ENCODE measurements around the gene DIABLO.
"Not testable (repeated sequence)": the region's sequence is repeated elsewhere in the genome, so short reads cannot be mapped to it uniquely, and the experiment has no call there.

DIABLO gene

GRCh38 chr12:122176473-122176872, 49.4 kb downstream of the DIABLO start:
- H3K9me3 ChIP-seq (ENCODE audit: control insufficient read depth, low read length); H3K27ac ChIP-seq (ENCODE audit: insufficient read depth, low read length, poor library complexity, severe bottlenecking); H3K36me3 ChIP-seq (ENCODE audit: control insufficient read depth, insufficient read depth, low read length); H3K4me1 ChIP-seq (ENCODE audit: control insufficient read depth, insufficient read depth, low read length, poor library complexity, severe bottlenecking); H3K27me3 ChIP-seq (replicated peaks; ENCODE audit: control insufficient read depth, insufficient read depth, low read length, poor library complexity, severe bottlenecking); H3K4me3 ChIP-seq (ENCODE audit: insufficient read depth, low read depth, low read length, poor library complexity, severe bottlenecking); DNase-seq: not testable (repeated sequence)

DNA sequence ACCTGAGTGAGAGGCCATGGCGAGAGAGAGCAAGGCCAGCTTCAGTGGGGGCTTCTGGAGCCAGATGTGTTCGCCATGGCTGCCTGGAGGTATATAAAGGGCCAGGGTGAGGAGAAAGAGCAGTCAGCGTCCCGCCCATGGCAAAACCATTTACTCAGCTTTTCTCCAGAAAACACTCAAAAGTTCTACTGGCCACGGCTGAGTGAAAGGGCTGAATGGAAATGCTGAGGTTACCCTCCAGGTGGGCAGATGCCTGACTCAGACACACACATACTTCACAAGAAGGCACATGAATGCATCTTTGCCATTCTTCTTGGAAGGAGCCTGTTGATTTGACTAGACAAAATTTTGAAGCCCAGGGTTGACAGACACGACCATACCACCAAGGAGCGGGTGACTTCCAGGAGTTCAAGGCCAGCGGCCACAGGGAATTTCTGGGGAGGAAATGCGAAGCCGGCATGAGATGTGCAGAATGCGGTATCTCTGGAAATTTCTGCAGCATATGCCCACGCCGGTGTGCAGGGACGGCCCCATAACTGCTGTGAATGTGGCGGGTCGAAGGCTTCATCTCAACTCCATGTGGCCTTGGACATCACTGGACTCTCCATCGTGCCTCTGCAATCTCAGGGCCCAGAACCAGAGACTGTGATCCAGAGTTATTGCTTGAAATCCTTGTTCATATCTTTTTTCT, 51.6 kb downstream of the DIABLO start, which contains the start of gene IL31:
IL31 (minus strand) TSS at position 67 of the 691 bp plus-strand sequence; CDS start at position 18, 49 bp downstream.
- Histone ChIP-seq H3K4me1 (ENCODE audit: control insufficient read depth, insufficient read depth, low read length, poor library complexity, severe bottlenecking) (no peaks in the 10 kb centered on the region), H3K4me3 (ENCODE audit: insufficient read depth, low read depth, low read length, poor library complexity, severe bottlenecking) (no peak within 1 kb of the TSS), H3K27ac (ENCODE audit: insufficient read depth, low read length, poor library complexity, severe bottlenecking) (no peak within 1 kb of the TSS), H3K27me3 (replicated peaks; ENCODE audit: control insufficient read depth, insufficient read depth, low read length, poor library complexity, severe bottlenecking) (no peaks in the 10 kb centered on the region), H3K9me3 (ENCODE audit: control insufficient read depth, low read length) (no peaks in the 10 kb centered on the region), H3K36me3 (ENCODE audit: control insufficient read depth, insufficient read depth, low read length) (no peaks in the 10 kb centered on the region)
- DNase-seq = no peak

DNA sequence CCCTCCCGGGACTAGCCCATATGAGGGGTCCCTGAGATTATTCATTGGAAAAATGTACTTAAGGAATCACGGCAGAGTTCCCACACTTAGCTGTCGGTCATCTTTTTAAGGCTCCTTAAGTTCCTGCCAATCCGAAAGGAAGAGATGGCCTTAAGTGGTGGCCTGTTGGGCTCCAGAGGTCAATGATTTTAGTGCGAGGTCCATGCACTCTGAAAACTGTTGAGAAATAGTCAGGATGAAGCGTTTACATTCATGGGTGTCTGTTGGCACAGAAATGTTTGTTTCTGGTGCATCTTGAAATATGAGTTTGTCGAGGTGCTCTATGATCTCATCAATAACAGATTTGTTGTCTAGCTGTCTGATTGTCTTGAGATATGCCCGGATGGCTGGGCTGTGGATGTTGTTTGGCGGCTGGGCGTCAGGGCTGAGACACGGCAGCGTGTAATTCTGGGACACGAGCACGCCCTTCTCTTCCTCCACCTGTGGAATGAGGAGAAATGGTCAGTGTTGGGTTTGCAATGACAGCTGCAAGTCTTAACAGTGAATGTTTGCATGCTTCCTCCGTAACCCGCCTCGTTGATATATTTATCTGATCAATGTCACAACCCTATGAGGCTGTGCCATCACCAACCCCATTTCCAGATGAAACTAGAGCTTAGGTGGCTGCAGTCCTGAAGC, 53.5 kb downstream of the DIABLO start:
- H3K36me3 ChIP-seq (ENCODE audit: control insufficient read depth, insufficient read depth, low read length) = no peaks in the 10 kb centered on the region
- H3K27me3 ChIP-seq (replicated peaks; ENCODE audit: control insufficient read depth, insufficient read depth, low read length, poor library complexity, severe bottlenecking) = no peaks in the 10 kb centered on the region
- H3K9me3 ChIP-seq (ENCODE audit: control insufficient read depth, low read length) = no peaks in the 10 kb centered on the region
- no peak overlapping the region for H3K27ac ChIP-seq (ENCODE audit: insufficient read depth, low read length, poor library complexity, severe bottlenecking)
- no peak overlapping the region for H3K4me3 ChIP-seq (ENCODE audit: insufficient read depth, low read depth, low read length, poor library complexity, severe bottlenecking)
- no peaks in the 10 kb centered on the region for H3K4me1 ChIP-seq (ENCODE audit: control insufficient read depth, insufficient read depth, low read length, poor library complexity, severe bottlenecking)
- no peak for DNase-seq

DNA sequence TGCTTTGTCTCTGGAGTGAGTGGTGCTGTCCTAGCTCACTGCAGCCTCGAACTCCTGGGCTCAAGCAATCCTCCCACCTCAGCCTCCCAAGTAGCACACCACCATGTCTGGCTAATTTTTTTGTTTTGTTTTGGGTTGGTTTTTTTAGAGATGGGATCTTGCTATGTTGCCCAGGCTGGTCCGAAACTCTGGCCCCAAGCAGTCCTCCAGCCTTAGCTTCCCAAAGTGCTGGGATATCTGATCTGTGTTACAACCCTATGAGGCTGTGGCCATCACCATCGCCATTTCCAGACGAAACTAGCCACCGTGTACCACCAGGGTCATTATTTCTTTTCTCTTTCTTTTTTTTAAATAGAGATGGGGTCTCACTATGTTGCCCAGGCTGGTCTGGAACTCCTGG, 54.5 kb downstream of the DIABLO start:
- no peaks in the 10 kb centered on the region for H3K4me1 ChIP-seq (ENCODE audit: control insufficient read depth, insufficient read depth, low read length, poor library complexity, severe bottlenecking)
- no peaks in the 10 kb centered on the region for H3K9me3 ChIP-seq (ENCODE audit: control insufficient read depth, low read length)
- H3K36me3 ChIP-seq (ENCODE audit: control insufficient read depth, insufficient read depth, low read length) = no peaks in the 10 kb centered on the region
- no peak overlapping the region for H3K27ac ChIP-seq (ENCODE audit: insufficient read depth, low read length, poor library complexity, severe bottlenecking)
- DNase-seq = no peak
- H3K4me3 ChIP-seq (ENCODE audit: insufficient read depth, low read depth, low read length, poor library complexity, severe bottlenecking) = no peak overlapping the region
- no peaks in the 10 kb centered on the region for H3K27me3 ChIP-seq (replicated peaks; ENCODE audit: control insufficient read depth, insufficient read depth, low read length, poor library complexity, severe bottlenecking)

GRCh38 chr12:122168492-122168891, 57.4 kb downstream of the DIABLO start:
- Histone ChIP-seq H3K27ac (ENCODE audit: insufficient read depth, low read length, poor library complexity, severe bottlenecking) (no peak overlapping the region), H3K9me3 (ENCODE audit: control insufficient read depth, low read length) (no peaks in the 10 kb centered on the region), H3K4me3 (ENCODE audit: insufficient read depth, low read depth, low read length, poor library complexity, severe bottlenecking) (no peak overlapping the region), H3K36me3 (ENCODE audit: control insufficient read depth, insufficient read depth, low read length) (no peaks in the 10 kb centered on the region), H3K4me1 (ENCODE audit: control insufficient read depth, insufficient read depth, low read length, poor library complexity, severe bottlenecking) (no peaks in the 10 kb centered on the region), H3K27me3 (replicated peaks; ENCODE audit: control insufficient read depth, insufficient read depth, low read length, poor library complexity, severe bottlenecking) (no peaks in the 10 kb centered on the region)
- no peak for DNase-seq

DNA sequence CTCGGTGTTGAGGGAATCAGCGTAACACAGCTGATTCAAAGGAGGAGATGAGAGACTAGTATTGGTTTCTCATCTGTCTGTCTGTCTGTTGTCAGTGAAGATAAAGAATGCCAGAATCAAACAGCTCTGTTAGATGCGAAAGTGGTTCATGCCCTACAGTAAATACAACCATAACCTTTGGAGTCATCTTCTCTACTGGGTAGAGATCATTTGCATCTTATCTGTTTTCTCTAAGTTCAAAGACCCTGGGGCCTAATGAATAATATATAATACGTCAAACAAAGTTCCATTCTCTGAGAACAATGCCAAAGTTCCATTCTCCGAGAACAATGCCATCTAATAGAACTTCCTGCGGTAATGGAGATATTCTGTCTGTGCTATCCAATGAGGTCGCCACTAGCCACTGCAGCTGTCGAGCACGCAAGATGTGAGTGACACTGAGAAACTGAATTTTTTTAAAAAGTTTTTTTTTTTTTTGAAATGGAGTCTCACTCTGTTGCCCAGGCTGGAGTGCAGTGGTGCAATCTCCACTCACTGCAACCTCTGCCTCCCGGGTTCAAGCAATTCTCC, 58.4 kb downstream of the DIABLO start:
- DNase-seq = no peak
- Histone ChIP-seq H3K27ac (ENCODE audit: insufficient read depth, low read length, poor library complexity, severe bottlenecking) (no peak overlapping the region), H3K9me3 (ENCODE audit: control insufficient read depth, low read length) (no peaks in the 10 kb centered on the region), H3K4me3 (ENCODE audit: insufficient read depth, low read depth, low read length, poor library complexity, severe bottlenecking) (no peak overlapping the region), H3K36me3 (ENCODE audit: control insufficient read depth, insufficient read depth, low read length) (no peaks in the 10 kb centered on the region), H3K4me1 (ENCODE audit: control insufficient read depth, insufficient read depth, low read length, poor library complexity, severe bottlenecking) (no peaks in the 10 kb centered on the region), H3K27me3 (replicated peaks; ENCODE audit: control insufficient read depth, insufficient read depth, low read length, poor library complexity, severe bottlenecking) (no peaks in the 10 kb centered on the region)

- DNase-seq = no peak
- Histone ChIP-seq H3K27me3 (replicated peaks; ENCODE audit: control insufficient read depth, insufficient read depth, low read length, poor library complexity, severe bottlenecking) (no peaks in the 10 kb centered on the region), H3K36me3 (ENCODE audit: control insufficient read depth, insufficient read depth, low read length) (no peaks in the 10 kb centered on the region), H3K27ac (ENCODE audit: insufficient read depth, low read length, poor library complexity, severe bottlenecking) (no peak overlapping the region), H3K4me3 (ENCODE audit: insufficient read depth, low read depth, low read length, poor library complexity, severe bottlenecking) (no peak overlapping the region), H3K4me1 (ENCODE audit: control insufficient read depth, insufficient read depth, low read length, poor library complexity, severe bottlenecking) (no peaks in the 10 kb centered on the region), H3K9me3 (ENCODE audit: control insufficient read depth, low read length) (no peaks in the 10 kb centered on the region)
These were observed 59.2 kb downstream of the DIABLO start for GRCh38 chr12:122166422-122167349.

DNA sequence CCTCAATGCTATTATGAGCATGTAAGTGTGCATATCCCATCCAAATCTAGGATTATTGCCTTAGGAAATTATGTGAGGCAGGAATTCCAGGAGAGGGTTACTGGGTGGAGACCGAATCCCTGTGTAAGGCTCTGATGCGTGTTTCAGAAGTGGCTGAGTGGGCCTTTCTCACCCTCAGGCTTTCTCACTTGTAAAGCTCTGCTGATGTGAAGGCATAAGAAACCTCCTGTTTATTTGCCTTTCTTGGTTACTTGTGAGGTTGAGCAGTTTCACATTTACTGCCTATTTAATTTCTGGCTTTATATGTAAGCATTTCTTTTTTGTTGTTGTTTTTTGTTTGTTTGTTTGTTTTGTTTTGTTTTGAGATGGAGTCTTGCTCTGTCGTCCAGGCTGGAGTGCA, 62.9 kb downstream of the DIABLO start:
- Histone ChIP-seq H3K27ac (ENCODE audit: insufficient read depth, low read length, poor library complexity, severe bottlenecking) (no peak overlapping the region), H3K27me3 (replicated peaks; ENCODE audit: control insufficient read depth, insufficient read depth, low read length, poor library complexity, severe bottlenecking) (no peaks in the 10 kb centered on the region), H3K9me3 (ENCODE audit: control insufficient read depth, low read length) (no peaks in the 10 kb centered on the region), H3K36me3 (ENCODE audit: control insufficient read depth, insufficient read depth, low read length) (no peaks in the 10 kb centered on the region), H3K4me1 (ENCODE audit: control insufficient read depth, insufficient read depth, low read length, poor library complexity, severe bottlenecking) (no peaks in the 10 kb centered on the region), H3K4me3 (ENCODE audit: insufficient read depth, low read depth, low read length, poor library complexity, severe bottlenecking) (no peak overlapping the region)
- no peak for DNase-seq

GRCh38 chr12:122161682-122162081, 64.2 kb downstream of the DIABLO start:
- Histone ChIP-seq H3K27me3 (replicated peaks; ENCODE audit: control insufficient read depth, insufficient read depth, low read length, poor library complexity, severe bottlenecking) (no peaks in the 10 kb centered on the region), H3K9me3 (ENCODE audit: control insufficient read depth, low read length) (no peaks in the 10 kb centered on the region), H3K27ac (ENCODE audit: insufficient read depth, low read length, poor library complexity, severe bottlenecking) (no peak overlapping the region), H3K4me1 (ENCODE audit: control insufficient read depth, insufficient read depth, low read length, poor library complexity, severe bottlenecking) (no peaks in the 10 kb centered on the region), H3K36me3 (ENCODE audit: control insufficient read depth, insufficient read depth, low read length) (no peaks in the 10 kb centered on the region), H3K4me3 (ENCODE audit: insufficient read depth, low read depth, low read length, poor library complexity, severe bottlenecking) (no peak overlapping the region)
- no peak for DNase-seq

All from effector memory CD4-positive, alpha-beta T cell (primary cell).